Prostate gland (tissue), 2 donors: ENCODE data around the gene ARHGEF3. TPM values are rescaled to one million over a fixed set of nuclear protein-coding genes. Genes with fewer than 3 reads are reported as not detected.

Source experiments
- DNase-seq: peaks from one replicate; pipeline ENCODE4 v3.0.0-alpha.2; 2019; ENCODE audit warnings: low spot score
- H3K27ac ChIP-seq, 2 donors: fragments of 200-600 bp; sonication (generic); 2 replicates each; pipeline ENCODE4 v1.5.1; 2017 to 2019
- H3K27me3 ChIP-seq: fragments of 200-600 bp; sonication (generic); replicated peaks from 2 replicates; pipeline ENCODE4 v1.5.1; 2019; ENCODE audit not compliant: insufficient read depth
- H3K36me3 ChIP-seq, 2 donors: fragments of 200-600 bp; sonication (generic); 1 replicate in 1 of 2; 2 replicates in 1 of 2; pipeline versions ENCODE4 v1.5.1 to v1.8.1; 2017 to 2019
- H3K4me1 ChIP-seq: fragments of 200-600 bp; sonication (generic); replicated peaks from 2 replicates; pipeline ENCODE4 v1.5.1; 2019
- H3K4me3 ChIP-seq, 2 donors: fragments of 200-600 bp; sonication (generic); 2 replicates each; pipeline ENCODE4 v1.5.1; 2017 to 2019
- H3K9me3 ChIP-seq: fragments of 200-600 bp; sonication (generic); 2 replicates; pipeline ENCODE4 v1.5.1; 2017
- POLR2A ChIP-seq: fragments of 450-650 bp; IDR thresholded peaks from one replicate; pipeline ENCODE4 v1.6.1; 2016; ENCODE audit warnings: antibody characterized with exemption, mild to moderate bottlenecking
- POLR2AphosphoS5 ChIP-seq: sonication (generic); formaldehyde crosslinking; IDR thresholded peaks from one replicate; pipeline ENCODE4 v1.6.1; 2017; ENCODE audit warnings: antibody characterized with exemption
- WGBS: methylation state at CpG from one replicate; pipeline ENCODE4 v1.1.5; 2018; 5-methylcytosine and 5-hydroxymethylcytosine counted together
- intact Hi-C: fragments of 100-400 bp; cut with DNase I; formaldehyde crosslinking; loops from one replicate; pipeline ENCODE4 v1.14.2; 2022
- total RNA-seq, 2 donors: library from RNA; depleted of rRNA; stranded (reverse); fragments of >200 nt; gene quantifications; one replicate each; pipeline ENCODE4 v1.1.0, GENCODE V29; 2016
- TF ChIP-seq, protein P1 (sequence below), 4 experiments: fragments of 200-600 bp in 2 of 4; fragments of 450-650 bp in 2 of 4; sonication (generic) in 2 of 4; IDR thresholded peaks; 1 replicate in 3 of 4; 2 replicates in 1 of 4; pipeline ENCODE4 v1.5.1; 2016 to 2019; ENCODE audit warnings: antibody characterized with exemption in 4 of 4, mild to moderate bottlenecking in 2 of 4, moderate library complexity in 2 of 4

ARHGEF3 gene
- total RNA-seq, 2 donors from 2014 or later, result 21.6 to 59.4 TPM

DNA sequence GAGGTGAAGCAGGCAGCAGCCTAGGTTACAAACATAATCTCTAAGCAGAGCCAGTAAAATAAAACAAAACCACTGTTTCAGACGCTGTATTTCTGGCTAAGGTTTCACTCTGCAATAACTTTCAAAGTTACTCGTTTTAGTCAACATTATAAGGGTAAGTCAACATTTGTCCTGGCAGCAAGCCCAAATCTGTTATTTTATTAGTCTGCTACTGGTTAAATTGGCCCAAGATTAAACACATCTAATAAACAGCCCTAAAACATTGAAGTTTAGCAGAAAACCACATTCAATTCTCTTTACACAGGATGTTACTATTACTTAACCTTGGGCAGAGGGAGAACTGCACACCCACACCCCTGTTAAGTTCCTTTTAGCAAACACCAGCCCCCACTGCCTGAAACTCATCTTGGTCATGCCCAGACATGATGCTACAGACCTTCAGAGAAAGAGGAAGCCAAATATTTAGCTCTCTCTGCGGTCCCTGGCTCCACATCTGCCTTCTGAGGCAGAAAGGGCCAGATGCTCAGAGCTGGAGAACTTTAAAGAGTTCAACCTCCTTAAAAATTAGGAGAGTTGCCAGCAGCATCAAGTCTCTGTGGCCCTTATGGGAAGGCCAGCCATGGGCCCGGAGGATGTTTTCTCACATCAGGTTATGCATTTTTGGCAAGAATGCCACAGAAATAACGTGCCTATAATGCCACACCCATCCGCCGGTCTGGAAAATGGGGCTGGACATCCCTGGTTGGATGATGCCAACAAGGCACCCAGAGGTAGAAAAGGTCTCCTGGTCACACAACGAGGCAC lies 17.9 kb downstream of the ARHGEF3 start:
- H3K4me1 ChIP-seq, result peaks cover 13% of the 10 kb centered on the region
- no peak overlapping the region for H3K4me3 ChIP-seq
- H3K36me3 ChIP-seq, result no peaks in the 10 kb centered on the region
- WGBS, result 19% methylated on average over 8 of the region's 8 CpGs
- intact Hi-C loops, result no loop called here
- H3K27me3 ChIP-seq, result no peaks in the 10 kb centered on the region
- no peaks in the 10 kb centered on the region for H3K9me3 ChIP-seq
- peak; percentile 93 for DNase-seq
- H3K27ac ChIP-seq, result peak overlapping the region; percentile 13 to 56
- peak; percentile 87 for TF ChIP-seq POLR2AphosphoS5
- TF ChIP-seq, protein P1, sequence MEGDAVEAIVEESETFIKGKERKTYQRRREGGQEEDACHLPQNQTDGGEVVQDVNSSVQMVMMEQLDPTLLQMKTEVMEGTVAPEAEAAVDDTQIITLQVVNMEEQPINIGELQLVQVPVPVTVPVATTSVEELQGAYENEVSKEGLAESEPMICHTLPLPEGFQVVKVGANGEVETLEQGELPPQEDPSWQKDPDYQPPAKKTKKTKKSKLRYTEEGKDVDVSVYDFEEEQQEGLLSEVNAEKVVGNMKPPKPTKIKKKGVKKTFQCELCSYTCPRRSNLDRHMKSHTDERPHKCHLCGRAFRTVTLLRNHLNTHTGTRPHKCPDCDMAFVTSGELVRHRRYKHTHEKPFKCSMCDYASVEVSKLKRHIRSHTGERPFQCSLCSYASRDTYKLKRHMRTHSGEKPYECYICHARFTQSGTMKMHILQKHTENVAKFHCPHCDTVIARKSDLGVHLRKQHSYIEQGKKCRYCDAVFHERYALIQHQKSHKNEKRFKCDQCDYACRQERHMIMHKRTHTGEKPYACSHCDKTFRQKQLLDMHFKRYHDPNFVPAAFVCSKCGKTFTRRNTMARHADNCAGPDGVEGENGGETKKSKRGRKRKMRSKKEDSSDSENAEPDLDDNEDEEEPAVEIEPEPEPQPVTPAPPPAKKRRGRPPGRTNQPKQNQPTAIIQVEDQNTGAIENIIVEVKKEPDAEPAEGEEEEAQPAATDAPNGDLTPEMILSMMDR (IDR thresholded peaks at IDR 0.05), result no peak

DNA sequence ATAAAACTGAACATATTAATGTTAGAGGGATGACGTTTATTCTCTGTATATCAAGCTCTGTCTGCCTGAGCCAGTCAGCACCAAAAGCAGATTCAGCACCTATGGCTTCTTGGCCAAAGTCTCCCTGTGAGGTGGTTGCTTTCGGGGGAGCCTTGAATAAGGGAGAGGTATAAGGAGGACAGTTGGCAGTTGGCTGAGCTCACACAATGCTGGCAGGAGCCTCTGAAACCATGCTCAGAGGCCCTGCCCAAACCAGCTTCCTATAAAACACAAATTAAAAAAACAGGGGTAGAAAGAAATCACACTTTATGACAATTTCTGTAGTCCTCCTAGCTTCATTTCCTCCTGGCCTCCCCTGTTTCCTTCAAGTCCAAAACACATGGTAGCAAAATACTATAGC lies 18.8 kb downstream of the ARHGEF3 start:
- H3K36me3 ChIP-seq, result no peaks in the 10 kb centered on the region
- H3K9me3 ChIP-seq, result no peaks in the 10 kb centered on the region
- intact Hi-C loops, result no loop called here
- DNase-seq, result peak; percentile 32
- no peak overlapping the region for H3K4me3 ChIP-seq
- H3K27me3 ChIP-seq, result no peaks in the 10 kb centered on the region
- peak overlapping the region; percentile 13 to 56 for H3K27ac ChIP-seq
- 23% methylated on average over 2 of the region's 2 CpGs for WGBS
- TF ChIP-seq POLR2A, result no peak
- TF ChIP-seq POLR2AphosphoS5, result no peak
- TF ChIP-seq, protein P1 (IDR thresholded peaks at IDR 0.05), result no peak
- peaks cover 13% of the 10 kb centered on the region for H3K4me1 ChIP-seq

DNA sequence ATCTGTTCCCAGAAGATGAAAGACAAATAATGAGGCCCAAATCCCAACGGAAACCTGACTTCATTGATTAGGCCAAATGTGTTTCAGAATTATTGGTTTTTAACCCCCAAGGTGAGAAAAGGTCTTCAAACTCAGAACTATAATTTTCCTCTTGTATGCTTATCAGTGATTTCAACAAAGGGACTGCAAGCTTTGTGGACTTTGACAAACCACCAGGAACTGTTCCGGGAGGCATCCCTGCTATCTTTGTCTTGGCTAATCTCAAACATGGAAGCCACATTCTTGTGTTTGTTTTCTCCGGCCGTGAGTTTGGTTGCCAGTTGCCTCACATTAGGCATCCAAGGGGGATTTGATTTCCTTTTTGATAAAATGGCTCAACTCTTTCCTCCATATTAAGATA lies 19.5 kb downstream of the ARHGEF3 start:
- Histone ChIP-seq H3K9me3 (no peaks in the 10 kb centered on the region), H3K27me3 (no peaks in the 10 kb centered on the region), H3K27ac (peak overlapping the region; percentile 13 to 56), H3K36me3 (no peaks in the 10 kb centered on the region), H3K4me3 (no peak overlapping the region), H3K4me1 (peaks cover 13% of the 10 kb centered on the region)
- 39% methylated on average over 4 of the region's 4 CpGs for WGBS
- TF ChIP-seq POLR2AphosphoS5 (peak; percentile 65), POLR2A (no peak)
- TF ChIP-seq, protein P1 (IDR thresholded peaks at IDR 0.05), result no peak
- intact Hi-C loops, result no loop called here
- peak; percentile 44 for DNase-seq

DNA sequence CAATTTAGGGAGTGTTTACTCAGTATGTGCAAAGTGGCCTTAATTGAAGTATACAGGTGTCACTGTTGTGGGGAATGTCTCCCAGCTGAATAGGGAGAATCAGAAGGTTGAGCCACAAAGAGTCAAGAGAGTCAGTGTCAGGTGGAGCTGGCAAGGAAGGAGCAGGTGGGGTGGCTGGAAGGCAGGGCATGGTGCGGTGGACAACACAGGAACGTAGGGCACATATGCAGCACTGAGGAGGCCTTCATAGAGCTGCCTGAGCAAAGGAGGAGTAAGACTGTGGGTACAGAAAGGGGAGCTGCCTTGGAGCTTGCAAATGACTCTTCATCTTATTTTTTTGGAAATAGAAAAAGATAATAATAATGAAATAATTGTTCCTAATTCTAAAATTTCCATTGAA lies 20.0 kb downstream of the ARHGEF3 start:
- 79% methylated on average over 2 of the region's 2 CpGs for WGBS
- H3K36me3 ChIP-seq, result no peaks in the 10 kb centered on the region
- H3K4me3 ChIP-seq, result no peak overlapping the region
- no peak for DNase-seq
- H3K27me3 ChIP-seq, result no peaks in the 10 kb centered on the region
- intact Hi-C loops, result no loop called here
- peak overlapping the region; percentile 13 to 56 for H3K27ac ChIP-seq
- H3K9me3 ChIP-seq, result no peaks in the 10 kb centered on the region
- peaks cover 13% of the 10 kb centered on the region for H3K4me1 ChIP-seq
- TF ChIP-seq POLR2A (no peak), POLR2AphosphoS5 (no peak)
- TF ChIP-seq, protein P1 (IDR thresholded peaks at IDR 0.05), result no peak

DNA sequence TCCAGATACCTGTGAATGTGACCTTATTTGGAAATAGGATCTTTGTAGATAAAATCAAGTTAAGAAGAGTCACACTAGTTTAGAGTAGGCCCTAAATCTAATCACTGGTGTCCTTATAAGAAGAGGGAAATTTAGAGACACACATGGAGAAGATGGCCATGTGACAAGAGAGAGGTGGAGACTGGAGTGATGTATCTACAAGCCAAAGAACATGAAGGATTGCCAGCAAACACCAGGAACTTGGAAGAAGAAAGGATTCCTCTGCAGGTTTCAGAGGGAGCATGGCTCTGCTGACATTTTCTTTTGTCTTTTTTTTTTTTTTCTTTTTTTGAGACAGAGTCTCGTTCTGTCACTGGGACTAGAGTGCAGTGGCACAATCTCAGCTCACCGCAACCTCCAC lies 20.8 kb downstream of the ARHGEF3 start:
- Histone ChIP-seq H3K9me3 (no peaks in the 10 kb centered on the region), H3K36me3 (no peaks in the 10 kb centered on the region), H3K27ac (no peak overlapping the region), H3K4me1 (peaks cover 13% of the 10 kb centered on the region), H3K4me3 (no peak overlapping the region), H3K27me3 (no peaks in the 10 kb centered on the region)
- no peak for DNase-seq
- intact Hi-C loops, result no loop called here
- WGBS, result 82% methylated on average over 2 of the region's 2 CpGs
- TF ChIP-seq POLR2AphosphoS5 (no peak), POLR2A (no peak)
- TF ChIP-seq, protein P1 (IDR thresholded peaks at IDR 0.05), result no peak
